GM21360 (cell line): Measurements from ENCODE around the gene ZFYVE27.

ENCODE experiments used
- ATAC-seq: cut with Tn5 transposase; IDR thresholded peaks from one replicate; pipeline ENCODE4 v1.9.1; 2021; ENCODE audit warnings: mild to moderate bottlenecking, moderate library complexity; ENCODE audit not compliant: unreplicated experiment

The ZFYVE27 gene

DNA sequence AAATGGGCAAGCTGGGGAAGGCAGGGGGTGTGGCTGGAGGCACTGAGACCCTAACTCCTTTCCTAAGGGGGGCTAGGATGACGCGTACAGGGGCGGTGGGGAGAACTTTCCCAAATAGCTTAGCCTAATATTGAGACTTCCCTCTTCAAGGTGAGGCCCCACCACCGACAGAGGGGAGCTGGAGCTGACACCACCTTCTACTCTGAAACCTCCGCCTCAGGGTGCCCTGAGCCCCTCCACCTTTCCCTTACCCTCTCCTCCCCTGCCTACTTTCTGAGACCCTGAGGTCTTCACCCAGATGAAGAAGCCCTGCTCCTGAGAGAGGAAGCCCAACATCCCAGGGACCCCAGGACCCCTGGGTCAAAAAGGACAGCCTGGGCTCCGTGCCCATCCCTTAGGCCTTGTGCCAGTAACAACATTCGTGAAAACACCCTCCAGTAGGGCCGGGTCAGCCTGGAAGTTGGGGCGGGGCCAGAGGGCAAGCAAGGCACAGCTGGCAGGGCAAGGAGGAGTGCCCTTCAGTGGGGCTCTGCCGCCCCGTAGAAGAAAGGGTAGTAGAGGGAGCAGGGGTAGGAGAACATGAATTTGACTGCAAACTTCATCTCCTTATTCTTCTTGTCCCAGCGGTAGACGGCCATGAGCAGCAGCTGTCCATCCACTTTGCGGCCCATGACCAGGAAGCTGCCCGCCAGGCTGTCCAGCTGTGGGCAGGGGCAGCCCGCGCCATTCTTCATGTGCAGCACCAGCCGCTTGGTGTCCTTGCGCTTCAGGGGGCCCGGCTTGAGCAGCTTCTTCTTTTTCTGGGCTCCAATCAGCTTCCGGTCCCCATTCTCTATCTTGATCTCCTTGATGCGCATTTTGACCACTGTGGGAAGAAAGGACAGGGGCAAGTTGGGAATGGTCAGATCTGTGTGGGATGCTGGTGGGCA lies 30.3 kb downstream of the ZFYVE27 start:
- no peak for ATAC-seq

- ATAC-seq, result no peak
Observed at GRCh38 chr10:97768322-97769315, 31.7 kb downstream of the ZFYVE27 start.

DNA sequence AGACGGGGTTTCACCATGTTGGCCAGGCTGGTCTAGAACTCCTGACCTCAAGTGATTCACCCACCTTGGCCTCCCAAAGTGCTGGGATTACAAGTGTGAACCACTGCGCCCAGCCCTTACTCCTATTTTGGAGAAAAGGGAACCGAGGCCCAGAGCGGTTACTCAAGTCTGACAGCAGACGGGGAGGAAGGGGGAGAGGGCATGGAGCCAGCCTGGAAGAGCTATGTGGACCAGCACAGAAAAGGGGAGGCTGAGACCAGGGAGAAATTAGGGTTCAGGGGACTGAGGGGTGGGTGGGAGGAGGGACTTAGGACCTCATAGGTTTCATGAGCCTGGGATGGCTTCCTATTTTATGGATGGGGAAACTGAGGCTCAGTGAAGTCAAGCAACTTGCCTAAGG lies 33.3 kb downstream of the ZFYVE27 start:
- ATAC-seq, result no peak

DNA sequence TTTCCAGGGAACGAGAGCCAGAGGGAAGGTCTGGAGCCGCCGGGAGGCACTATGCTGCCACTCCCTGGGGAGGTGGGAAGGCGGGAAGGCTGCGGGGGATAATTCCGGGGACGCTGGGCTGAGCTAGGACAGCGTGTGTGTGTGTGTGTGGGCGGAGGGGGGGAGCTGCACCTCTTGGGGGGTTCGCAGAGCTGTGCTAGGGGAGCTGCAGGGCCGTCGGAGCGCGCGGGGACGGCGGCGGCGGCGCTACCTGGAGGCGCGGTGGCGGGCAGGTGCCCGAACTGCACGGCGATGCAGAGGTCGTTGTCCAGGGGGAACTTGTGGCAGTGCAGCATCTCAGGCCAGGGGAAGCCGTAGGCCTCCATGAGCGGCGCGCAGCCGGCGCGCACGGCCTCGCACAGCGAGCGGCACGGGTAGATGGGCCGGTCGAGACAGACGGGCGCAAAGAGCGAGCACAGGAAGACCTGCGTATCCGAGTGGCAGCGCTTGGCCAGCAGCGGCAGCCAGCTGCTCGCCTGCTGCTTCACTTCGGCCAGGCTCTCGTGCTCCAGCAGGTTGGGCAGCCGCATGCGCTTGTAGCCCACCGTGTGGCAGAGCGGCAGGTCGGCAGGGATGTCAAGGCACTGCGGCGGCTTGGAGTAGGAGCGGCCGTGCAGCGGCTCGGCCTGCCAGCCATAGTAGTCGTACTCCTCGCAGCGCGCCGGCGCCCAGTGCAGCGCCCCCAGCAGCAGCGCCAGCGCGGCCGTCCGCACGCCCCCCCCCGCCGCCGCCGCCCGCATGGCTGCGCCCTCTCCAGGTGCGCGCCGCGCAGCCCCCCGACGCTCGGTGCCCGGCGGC lies 34.3 kb downstream of the ZFYVE27 start:
- no peak for ATAC-seq

- no peak for ATAC-seq
Observed at GRCh38 chr10:97771913-97772823, 35.2 kb downstream of the ZFYVE27 start, which contains the start of gene SFRP5. Gene SFRP5 (minus strand): TSS chr10:97771999. CDS start chr10:97771833, 166 bp downstream.

- no peak for ATAC-seq
Observed at GRCh38 chr10:97773096-97773495, 36.2 kb downstream of the ZFYVE27 start.

DNA sequence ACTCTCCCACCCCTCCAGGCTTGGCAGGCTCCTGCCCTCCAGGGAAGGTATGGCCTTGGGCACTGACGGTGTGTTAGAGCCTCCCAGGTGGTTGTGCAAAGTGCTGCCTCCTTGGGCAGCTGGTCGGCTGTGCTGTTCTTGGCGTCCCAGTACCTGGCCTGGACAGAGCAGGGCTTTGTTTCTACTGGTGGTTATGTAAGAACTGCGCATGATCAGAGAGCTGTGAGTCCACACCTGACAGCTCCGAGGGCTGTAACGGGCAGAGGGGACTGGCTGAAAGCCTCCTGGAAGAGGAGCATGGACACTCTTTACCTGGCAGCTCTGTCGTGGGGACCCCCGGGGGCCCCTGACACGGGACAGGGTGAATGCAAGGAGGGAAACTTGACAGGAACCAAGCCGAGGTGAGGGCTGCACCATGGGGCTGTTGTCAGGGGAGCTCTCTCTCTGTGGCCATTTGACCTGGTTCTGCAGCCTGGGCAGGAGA lies 37.9 kb downstream of the ZFYVE27 start:
- no peak for ATAC-seq

- ATAC-seq, result no peak
Observed at GRCh38 chr10:97777143-97777542, 40.2 kb downstream of the ZFYVE27 start.

DNA sequence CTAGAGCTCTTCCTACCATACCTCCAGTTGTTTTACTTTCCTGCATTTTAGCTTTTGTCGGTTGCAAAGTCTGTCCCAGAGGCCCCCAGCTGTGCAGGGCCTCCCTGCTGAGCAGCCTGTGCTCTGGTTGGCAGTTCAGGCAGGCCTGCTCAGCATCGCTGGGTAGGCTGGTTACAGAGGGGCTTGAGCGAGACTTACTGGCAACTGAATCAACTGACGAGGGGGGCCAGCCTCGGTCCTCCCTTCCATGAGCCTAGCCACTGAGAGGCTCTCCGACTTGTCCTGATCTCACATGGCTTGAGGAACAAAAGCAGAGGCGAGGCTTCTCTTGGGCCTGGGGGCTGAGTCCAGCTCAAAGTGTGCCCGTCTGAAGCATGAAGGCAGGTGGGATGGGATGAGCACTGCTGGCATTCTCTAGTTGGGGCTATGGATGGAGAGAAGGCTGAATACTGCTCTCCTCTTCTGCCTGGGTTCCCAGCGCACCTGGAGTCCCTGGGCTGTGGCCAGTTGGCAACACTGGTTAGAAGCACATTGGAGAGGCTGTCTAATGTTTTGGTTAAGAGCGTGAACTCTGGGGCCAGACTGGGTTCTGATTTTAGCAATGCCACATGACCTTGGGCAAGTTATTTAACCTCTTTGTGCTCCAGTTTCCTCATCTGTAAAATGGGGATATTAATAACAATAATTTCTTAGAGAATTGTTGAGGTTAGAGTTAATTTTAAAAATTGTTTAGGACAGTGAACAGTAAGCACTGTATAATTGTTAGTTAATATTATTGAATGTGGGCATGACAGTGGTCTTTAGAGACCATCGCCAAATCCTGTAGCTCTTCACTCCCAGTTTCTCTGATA lies 41.7 kb downstream of the ZFYVE27 start:
- no peak for ATAC-seq

DNA sequence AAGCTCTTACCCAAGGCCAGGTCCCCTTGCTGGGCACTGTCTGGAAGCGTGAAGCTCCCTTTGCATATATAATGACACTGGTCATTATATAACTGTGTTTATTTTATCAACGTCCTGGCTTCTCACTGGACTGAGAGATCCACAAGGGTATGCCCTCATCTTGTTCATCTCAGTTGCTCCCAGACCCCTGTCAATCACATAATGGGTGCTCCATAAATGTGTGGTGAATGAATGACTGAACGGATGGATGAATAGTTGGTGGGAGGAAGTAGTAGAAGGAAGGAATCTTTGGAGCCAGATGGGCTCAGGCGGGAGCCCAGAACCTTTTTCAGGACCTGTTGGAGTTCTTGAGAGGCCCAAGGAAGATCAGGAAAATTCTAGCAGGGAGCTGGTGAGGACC lies 42.6 kb downstream of the ZFYVE27 start:
- ATAC-seq, result no peak

GRCh38 chr10:97779975-97780374 lies 43.0 kb downstream of the ZFYVE27 start:
- ATAC-seq, result no peak

DNA sequence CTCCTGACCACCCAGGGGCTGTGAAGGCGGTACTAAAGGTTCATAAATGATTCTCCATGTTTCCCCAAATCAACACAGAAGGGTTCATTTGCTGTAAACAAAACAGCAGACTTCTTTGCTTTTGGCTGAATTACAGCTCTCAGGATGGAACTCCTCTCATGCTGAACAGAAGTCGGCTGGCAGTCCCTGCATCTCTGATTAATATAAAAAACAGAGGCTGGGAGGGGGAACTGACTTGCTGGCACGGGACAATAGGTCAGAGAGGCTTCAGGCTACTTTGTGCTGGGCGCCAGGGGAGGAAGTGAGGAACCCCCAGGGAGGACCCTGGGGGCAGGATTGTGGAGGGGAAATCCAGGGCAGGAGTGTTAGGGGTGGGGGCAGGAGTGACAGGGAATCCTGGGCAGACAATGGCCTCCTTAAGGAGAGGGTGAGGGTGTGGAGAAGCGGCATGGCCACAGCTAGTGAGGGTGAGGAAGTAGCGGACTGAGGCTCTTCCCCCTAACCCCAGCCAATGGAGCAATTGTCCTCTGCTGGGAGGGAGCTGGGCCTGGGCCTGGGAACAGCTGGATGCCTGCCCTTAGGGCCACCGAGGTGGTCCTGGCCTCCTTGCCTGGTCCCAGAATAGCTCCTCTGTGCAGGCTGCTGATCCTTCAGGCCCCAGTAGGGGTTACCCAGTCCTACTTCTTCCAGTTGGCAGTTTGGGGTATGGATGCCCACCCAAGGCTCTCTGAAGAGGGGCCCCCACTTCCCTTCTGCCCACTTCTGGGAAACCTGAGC lies 44.1 kb downstream of the ZFYVE27 start:
- ATAC-seq, result no peak

GRCh38 chr10:97781618-97782331 lies 44.8 kb downstream of the ZFYVE27 start:
- ATAC-seq, result no peak

- no peak for ATAC-seq
Observed at GRCh38 chr10:97782455-97783228, 45.7 kb downstream of the ZFYVE27 start.

GRCh38 chr10:97784200-97784810 lies 47.4 kb downstream of the ZFYVE27 start:
- ATAC-seq, result no peak

- ATAC-seq, result no peak
Observed at GRCh38 chr10:97785231-97785630, 48.3 kb downstream of the ZFYVE27 start.
